SK-MEL-5 (cell line): ENCODE results near the gene TRABD2A. TPM values are rescaled to one million over a fixed set of nuclear protein-coding genes. Genes with fewer than 3 reads are reported as not detected.
"Not testable (repeated sequence)": the region's sequence is repeated elsewhere in the genome, so short reads cannot be mapped to it uniquely, and the experiment has no call there.

Experiments used
- DNase-seq: peaks from one replicate; pipeline ENCODE4 v3.0.0-alpha.2; 2016; ENCODE audit warnings: low read depth, low spot score
- in situ Hi-C: cut with HindIII; loops from 2 replicates; pipeline ENCODE4 v1.10.0; 2016; ENCODE audit warnings: low sequenced_read_pairs, high pct_unique_total_duplicates, low pct_unique_long_range_greater_than_20kb
- total RNA-seq: library from RNA; depleted of rRNA; stranded (reverse); fragments of >200 nt; shearing (Covaris generic); gene quantifications from 2 replicates; pipeline ENCODE4 v1.2.3, GENCODE V29; 2014

Gene TRABD2A
- total RNA-seq, 1 experiment from 2014 or later = 0.98 TPM

- DNase-seq = no peak
- in situ Hi-C loops = no loop called here
Observed at GRCh38 chr2:84886791-84887190, 5.9 kb upstream of the TRABD2A start.

GRCh38 chr2:84885111-84885510 is 4.2 kb upstream of the TRABD2A start:
- DNase-seq = no peak
- in situ Hi-C loops = no loop called here

- DNase-seq = no peak
- in situ Hi-C loops = no loop called here
Observed at GRCh38 chr2:84884449-84884848, 3.6 kb upstream of the TRABD2A start.

- in situ Hi-C loops = no loop called here
- no peak for DNase-seq
Observed at GRCh38 chr2:84882775-84883550, 2.1 kb upstream of the TRABD2A start.

GRCh38 chr2:84882414-84882738 is 1.5 kb upstream of the TRABD2A start:
- in situ Hi-C loops = no loop called here
- no peak for DNase-seq

- peak; percentile 93 for DNase-seq
- in situ Hi-C loops = no loop called here
Observed at GRCh38 chr2:84881581-84882413, 913 bp upstream of the TRABD2A start.

GRCh38 chr2:84880395-84880644 is 564 bp downstream of the TRABD2A start:
- in situ Hi-C loops = no loop called here
- no peak for DNase-seq

GRCh38 chr2:84879584-84880394 is 1.1 kb downstream of the TRABD2A start:
- in situ Hi-C loops = no loop called here

GRCh38 chr2:84878896-84879583 is 1.8 kb downstream of the TRABD2A start:
- no peak for DNase-seq
- in situ Hi-C loops = no loop called here

More at GRCh38 chr2:84879584-84880394, 1.1 kb downstream of the TRABD2A start:
- no peak for DNase-seq

- in situ Hi-C loops = no loop called here
- DNase-seq = no peak
Observed at GRCh38 chr2:84878459-84878858, 2.4 kb downstream of the TRABD2A start.

- in situ Hi-C loops = no loop called here
- no peak for DNase-seq
Observed at GRCh38 chr2:84876369-84876768, 4.5 kb downstream of the TRABD2A start.

GRCh38 chr2:84875619-84876018 is 5.3 kb downstream of the TRABD2A start:
- in situ Hi-C loops, DNase-seq: not testable (repeated sequence)

- in situ Hi-C loops = no loop called here
- DNase-seq = no peak
Observed at GRCh38 chr2:84875213-84875560, 5.7 kb downstream of the TRABD2A start.

GRCh38 chr2:84874381-84875212 is 6.3 kb downstream of the TRABD2A start:
- in situ Hi-C loops = no loop called here
- no peak for DNase-seq

- in situ Hi-C loops = no loop called here
Observed at GRCh38 chr2:84873350-84873749, 7.5 kb downstream of the TRABD2A start.

GRCh38 chr2:84872691-84873090 is 8.2 kb downstream of the TRABD2A start:
- DNase-seq, in situ Hi-C loops: not testable (repeated sequence)

More at GRCh38 chr2:84873350-84873749, 7.5 kb downstream of the TRABD2A start:
- DNase-seq = no peak

GRCh38 chr2:84870306-84870705 is 10.6 kb downstream of the TRABD2A start:
- in situ Hi-C loops = no loop called here
- no peak for DNase-seq
